ENCODE results near the gene F7.

Gene F7

GRCh38 chr13:113118261-113119021 lies 12.8 kb downstream of the F7 start:
- DNase-seq (ENCODE audit: low read depth), result no peak

DNA sequence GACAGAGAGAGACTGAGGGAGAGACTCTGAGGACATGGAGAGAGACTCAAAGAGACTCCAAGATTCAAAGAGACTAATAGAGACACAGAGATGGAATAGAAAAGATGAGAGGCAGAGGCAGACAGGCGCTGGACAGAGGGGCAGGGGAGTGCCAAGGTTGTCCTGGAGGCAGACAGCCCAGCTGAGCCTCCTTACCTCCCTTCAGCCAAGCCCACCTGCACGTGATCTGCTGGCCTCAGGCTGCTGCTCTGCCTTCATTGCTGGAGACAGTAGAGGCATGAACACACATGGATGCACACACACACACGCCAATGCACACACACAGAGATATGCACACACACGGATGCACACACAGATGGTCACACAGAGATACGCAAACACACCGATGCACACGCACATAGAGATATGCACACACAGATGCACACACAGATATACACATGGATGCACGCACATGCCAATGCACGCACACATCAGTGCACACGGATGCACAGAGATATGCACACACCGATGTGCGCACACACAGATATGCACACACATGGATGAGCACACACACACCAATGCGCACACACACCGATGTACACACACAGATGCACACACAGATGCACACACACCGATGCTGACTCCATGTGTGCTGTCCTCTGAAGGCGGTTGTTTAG lies 13.7 kb downstream of the F7 start:
- DNase-seq (ENCODE audit: low read depth), result no peak

GRCh38 chr13:113119822-113120189 lies 14.2 kb downstream of the F7 start:
- DNase-seq (ENCODE audit: low read depth), result no peak

GRCh38 chr13:113120300-113121182 lies 14.9 kb downstream of the F7 start:
- DNase-seq (ENCODE audit: low read depth), result no peak

GRCh38 chr13:113121183-113121927 lies 15.8 kb downstream of the F7 start:
- DNase-seq (ENCODE audit: low read depth), result no peak

- DNase-seq (ENCODE audit: low read depth), result no peak
These were observed 16.4 kb downstream of the F7 start for GRCh38 chr13:113121928-113122471.

DNA sequence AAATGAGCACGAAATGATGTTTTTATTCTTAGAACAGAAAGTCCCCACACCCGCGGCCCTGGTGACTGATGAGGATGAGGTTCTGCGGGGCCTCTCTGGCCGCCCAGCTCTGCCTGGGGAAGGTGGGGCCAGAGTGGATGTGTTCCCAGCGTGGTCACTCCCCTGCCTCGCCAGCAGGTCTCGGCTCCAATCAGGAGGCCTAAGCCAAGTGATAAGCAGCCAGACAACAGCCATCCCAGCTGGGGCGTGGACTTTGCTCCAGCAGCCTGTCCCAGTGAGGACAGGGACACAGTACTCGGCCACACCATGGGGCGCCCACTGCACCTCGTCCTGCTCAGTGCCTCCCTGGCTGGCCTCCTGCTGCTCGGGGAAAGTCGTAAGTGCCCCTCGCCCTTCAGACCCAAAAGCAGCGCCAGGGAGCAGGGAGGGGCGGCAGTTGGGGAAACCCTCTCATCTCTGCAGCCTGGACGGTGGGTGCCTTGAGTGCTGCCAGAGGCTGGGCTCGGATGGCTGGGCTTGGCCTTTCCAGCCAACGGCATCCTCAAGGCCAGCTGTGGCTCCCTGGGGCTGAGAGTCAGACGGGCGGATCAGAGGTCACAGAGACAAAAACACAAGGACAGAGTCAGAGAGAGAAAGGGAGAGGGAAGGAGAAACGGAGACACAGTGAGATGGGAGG lies 17.1 kb downstream of the F7 start, which contains the start of gene F10:
Gene F10, plus strand, starts transcription at position 250 of the 676 bp plus-strand sequence. Its CDS starts 57 bp downstream, at position 307.
- peak; percentile 57 for DNase-seq (ENCODE audit: low read depth)

DNA sequence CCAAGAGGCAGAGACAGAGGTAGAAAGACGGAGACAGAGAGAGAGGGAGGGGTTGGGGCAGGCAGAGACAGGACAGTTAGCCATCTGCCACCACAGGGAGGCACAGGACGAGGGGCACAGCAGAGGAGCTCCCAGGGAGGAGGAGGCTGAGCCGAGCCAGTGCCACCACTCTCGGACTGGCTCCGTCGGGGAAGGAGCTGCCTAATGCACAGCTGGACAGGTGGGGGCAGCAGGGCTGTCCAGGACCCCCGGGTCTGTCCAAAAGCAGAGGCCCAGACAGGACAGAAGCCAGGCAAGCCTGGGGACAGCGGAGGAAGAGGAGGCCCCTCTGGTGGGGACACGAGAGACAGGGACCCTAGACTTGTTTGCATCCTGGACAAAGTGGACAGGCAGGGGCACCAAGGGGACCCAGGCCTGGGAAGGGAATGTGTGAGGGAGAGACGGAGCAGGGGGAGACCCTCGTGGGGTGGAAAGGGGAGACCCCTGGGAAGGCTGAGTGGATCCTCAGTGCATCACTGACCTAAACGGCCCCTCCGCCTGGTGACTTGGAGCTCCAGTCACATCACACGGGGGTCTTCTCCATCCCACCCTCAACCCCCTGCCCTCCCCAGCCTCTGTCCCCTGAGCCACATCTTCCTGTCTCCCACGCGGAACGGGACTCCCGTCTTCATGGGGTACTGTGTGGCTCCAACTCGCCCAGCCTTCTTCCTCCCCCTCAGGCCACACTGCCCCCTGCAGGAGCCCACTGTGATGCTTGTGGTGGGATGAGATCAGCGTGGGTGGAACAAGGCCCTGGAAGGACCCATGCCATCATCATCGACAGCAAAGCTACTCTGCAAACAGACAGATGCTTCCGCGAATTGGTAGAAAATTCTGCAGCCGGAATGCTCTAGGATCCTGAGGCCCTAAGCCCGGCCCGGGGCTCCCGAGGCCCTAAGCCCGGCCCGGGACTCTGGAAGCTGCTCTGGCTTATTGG lies 17.9 kb downstream of the F7 start:
- no peak for DNase-seq (ENCODE audit: low read depth)

DNA sequence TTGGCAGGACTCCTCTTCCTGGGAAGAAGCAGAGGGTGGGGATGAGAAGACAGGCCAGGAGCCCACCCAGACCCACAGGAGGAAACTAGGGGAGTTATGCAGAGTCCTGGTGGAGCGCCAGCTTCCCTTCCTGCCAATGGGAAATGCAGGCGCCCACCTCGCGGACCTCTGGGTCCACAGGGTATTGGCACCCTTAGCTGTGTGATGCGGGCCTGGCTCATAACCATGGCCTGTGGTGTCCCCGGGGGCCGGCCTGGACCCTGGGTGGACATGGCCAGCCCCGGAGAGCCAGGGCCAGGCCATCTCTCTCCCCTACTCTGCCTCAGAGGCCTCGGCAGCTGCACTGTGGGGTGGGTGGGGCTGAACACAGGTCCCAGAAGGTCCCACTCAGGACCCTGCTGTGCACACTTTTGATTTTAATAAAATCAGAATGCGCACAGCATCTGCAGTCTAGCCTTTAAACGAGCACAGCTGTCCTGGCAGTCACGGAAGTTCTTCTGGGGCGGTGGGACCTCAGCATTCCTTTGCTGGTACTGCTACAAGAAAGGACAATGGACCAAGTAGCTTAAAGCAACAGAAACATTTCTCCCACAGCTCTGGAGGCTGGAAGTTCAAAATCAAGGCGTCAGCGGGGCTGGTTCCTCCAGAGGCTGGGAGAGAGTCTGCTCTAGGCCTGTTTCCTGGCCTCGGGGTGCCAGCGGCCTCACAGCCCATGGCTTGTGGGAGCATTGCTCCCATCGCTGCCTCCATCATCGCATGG lies 18.8 kb downstream of the F7 start:
- no peak for DNase-seq (ENCODE audit: low read depth)

GRCh38 chr13:113125506-113126264 lies 20.1 kb downstream of the F7 start:
- DNase-seq (ENCODE audit: low read depth), result no peak

GRCh38 chr13:113126265-113127150 lies 20.9 kb downstream of the F7 start:
- DNase-seq (ENCODE audit: low read depth), result no peak

DNA sequence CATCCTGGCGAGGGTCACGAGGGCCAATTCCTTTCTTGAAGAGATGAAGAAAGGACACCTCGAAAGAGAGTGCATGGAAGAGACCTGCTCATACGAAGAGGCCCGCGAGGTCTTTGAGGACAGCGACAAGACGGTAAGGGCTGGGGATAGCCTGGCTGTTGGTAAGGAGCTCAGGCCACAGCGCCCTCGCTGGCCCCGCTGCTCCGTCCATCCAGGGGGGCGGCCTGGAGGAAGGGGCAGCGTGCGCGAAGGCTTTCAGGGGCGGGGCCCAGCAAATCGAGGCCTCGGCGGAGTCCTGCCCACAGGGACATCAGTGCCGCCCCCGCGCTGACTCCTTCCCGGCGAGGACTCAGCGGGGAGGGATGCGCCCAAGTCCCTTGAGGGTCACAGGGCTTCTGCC lies 23.9 kb downstream of the F7 start:
- no peak for DNase-seq (ENCODE audit: low read depth)

- DNase-seq (ENCODE audit: low read depth), result no peak
These were observed 24.5 kb downstream of the F7 start for GRCh38 chr13:113129921-113130750.

- no peak for DNase-seq (ENCODE audit: low read depth)
These were observed 29.7 kb downstream of the F7 start for GRCh38 chr13:113135281-113135760.

DNA sequence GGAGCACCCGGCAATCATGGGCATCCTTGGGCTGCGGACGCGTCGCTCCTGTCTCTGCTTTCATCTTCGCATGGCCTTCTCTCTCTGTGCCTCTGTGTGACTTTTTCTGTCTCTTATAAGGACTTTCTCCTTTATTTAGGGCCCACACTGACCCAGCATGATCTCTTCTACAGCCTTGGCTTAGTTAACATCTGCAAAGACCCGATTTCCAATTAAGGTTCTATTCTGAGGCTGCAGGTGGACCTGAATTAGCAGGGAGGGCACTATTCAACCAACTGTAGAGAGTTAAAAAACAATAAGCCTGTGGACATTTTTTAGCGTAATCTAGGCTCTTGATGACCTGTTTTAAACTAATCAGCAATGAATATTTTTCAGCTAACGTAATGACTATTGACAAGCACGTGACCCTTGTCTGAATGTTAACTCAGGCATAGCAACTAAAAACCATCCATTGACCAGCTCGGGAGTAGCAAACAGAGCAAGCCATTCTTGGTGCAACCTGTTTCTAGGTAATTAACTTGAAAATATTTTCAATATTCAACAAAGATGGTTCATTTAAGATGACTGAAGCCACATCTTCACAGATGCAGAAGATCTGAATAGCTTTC lies 32.2 kb downstream of the F7 start:
- DNase-seq (ENCODE audit: low read depth), result no peak

Measured in fibroblast of the conjunctiva (primary cell).